IMR-90 (cell line): ENCODE measurements around the gene PRKACG.

Source experiments
- BHLHE40 ChIP-seq: fragments of 150-350 bp; IDR thresholded peaks from 2 replicates; pipeline ENCODE4 v1.6.1; 2016; ENCODE audit warnings: mild to moderate bottlenecking, low read depth, low read length
- CEBPB ChIP-seq: IDR thresholded peaks from 2 replicates; pipeline ENCODE4 v1.6.1; 2012; ENCODE audit warnings: low read depth, low read length, improper control_type of control experiment
- CHD1 ChIP-seq: IDR thresholded peaks from 2 replicates; pipeline ENCODE4 v1.6.1; 2012; ENCODE audit warnings: low read depth, low read length, improper control_type of control experiment
- CTCF ChIP-seq: conservative IDR thresholded peaks from 2 replicates; pipeline ENCODE4 v1.5.1; 2012; ENCODE audit warnings: mild to moderate bottlenecking, low read depth, low read length, improper control_type of control experiment
- ELK1 ChIP-seq: fragments of 150-350 bp; IDR thresholded peaks from 2 replicates; pipeline ENCODE4 v1.6.1; 2016; ENCODE audit warnings: low read depth, mild to moderate bottlenecking, low read length, moderate library complexity, borderline replicate concordance
- FOS ChIP-seq: fragments of 150-350 bp; IDR thresholded peaks from 2 replicates; pipeline ENCODE4 v1.6.1; 2016; ENCODE audit warnings: low read depth, low read length
- MAFK ChIP-seq: IDR thresholded peaks from 2 replicates; pipeline ENCODE4 v1.6.1; 2012; ENCODE audit warnings: low read depth, low read length, improper control_type of control experiment
- MXI1 ChIP-seq: IDR thresholded peaks from 2 replicates; pipeline ENCODE4 v1.6.1; 2012; ENCODE audit warnings: low read depth, mild to moderate bottlenecking, low read length, moderate library complexity, borderline replicate concordance
- POLR2A ChIP-seq: IDR thresholded peaks from 2 replicates; pipeline ENCODE4 v1.6.1; 2012; ENCODE audit warnings: mild to moderate bottlenecking, low read depth, low read length
- RAD21 ChIP-seq: IDR thresholded peaks from 2 replicates; pipeline ENCODE4 v1.6.1; 2012; ENCODE audit warnings: low read length, improper control_type of control experiment
- RCOR1 ChIP-seq: IDR thresholded peaks from 2 replicates; pipeline ENCODE4 v1.6.1; 2012; ENCODE audit warnings: mild to moderate bottlenecking, low read length, improper control_type of control experiment; ENCODE audit not compliant: insufficient replicate concordance
- RFX5 ChIP-seq: IDR thresholded peaks from 2 replicates; pipeline ENCODE4 v1.8.0; 2012; ENCODE audit warnings: low read depth, mild to moderate bottlenecking, low read length, moderate library complexity
- SMC3 ChIP-seq: fragments of 150-350 bp; IDR thresholded peaks from 2 replicates; pipeline ENCODE4 v1.6.1; 2016; ENCODE audit warnings: low read depth, mild to moderate bottlenecking, antibody characterized with exemption, low read length, moderate library complexity
- USF2 ChIP-seq: fragments of 150-350 bp; IDR thresholded peaks from 2 replicates; pipeline ENCODE4 v1.6.1; 2017; ENCODE audit warnings: mild to moderate bottlenecking, antibody characterized with exemption, low read length, low read depth

GRCh38 chr9:68996462-68996861, 17.5 kb downstream of the PRKACG start:
- TF ChIP-seq CTCF: no peak
- TF ChIP-seq MXI1: no peak
- TF ChIP-seq CEBPB: no peak
- no peak for TF ChIP-seq MAFK
- TF ChIP-seq POLR2A: no peak
- TF ChIP-seq RAD21: no peak
- no peak for TF ChIP-seq BHLHE40
- no peak for TF ChIP-seq ELK1
- TF ChIP-seq RFX5: no peak
- TF ChIP-seq USF2: no peak
- TF ChIP-seq FOS: no peak
- no peak for TF ChIP-seq RCOR1
- TF ChIP-seq SMC3: no peak
- TF ChIP-seq CHD1: no peak
